NCI-H526 (cell line): ENCODE measurements around the gene EFR3B.
A peak's percentile ranks its signal among the peaks of the same experiment; 100 is the strongest.
"Not testable (repeated sequence)": the region's sequence is repeated elsewhere in the genome, so short reads cannot be mapped to it uniquely, and the experiment has no call there.

Experiments used
- DNase-seq, 2 experiments: peaks; one replicate each; lab custom pipeline; 2025; lab: John Stamatoyannopoulos, UW

EFR3B gene

GRCh38 chr2:25072606-25073005 lies 30.7 kb downstream of the EFR3B start:
- DNase-seq: no peak

DNA sequence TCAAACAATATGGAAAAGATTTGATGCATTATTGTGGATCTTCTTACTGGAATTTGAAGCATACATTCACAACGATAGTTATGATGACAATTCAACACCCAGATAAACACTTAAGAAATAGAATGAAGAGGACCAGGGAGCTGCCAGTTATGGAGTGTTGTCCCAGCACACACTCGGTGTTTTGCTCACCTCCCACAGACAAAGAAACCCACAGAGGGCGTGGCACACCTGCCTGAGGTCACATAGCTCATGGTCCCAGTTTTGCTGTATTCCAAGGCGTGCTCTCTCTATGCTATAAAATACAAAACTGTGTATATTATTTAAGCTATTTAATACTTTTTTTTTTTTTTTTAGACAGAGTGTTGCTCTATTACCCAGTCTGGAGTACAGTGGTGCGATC lies 31.1 kb downstream of the EFR3B start:
- DNase-seq: no peak

DNA sequence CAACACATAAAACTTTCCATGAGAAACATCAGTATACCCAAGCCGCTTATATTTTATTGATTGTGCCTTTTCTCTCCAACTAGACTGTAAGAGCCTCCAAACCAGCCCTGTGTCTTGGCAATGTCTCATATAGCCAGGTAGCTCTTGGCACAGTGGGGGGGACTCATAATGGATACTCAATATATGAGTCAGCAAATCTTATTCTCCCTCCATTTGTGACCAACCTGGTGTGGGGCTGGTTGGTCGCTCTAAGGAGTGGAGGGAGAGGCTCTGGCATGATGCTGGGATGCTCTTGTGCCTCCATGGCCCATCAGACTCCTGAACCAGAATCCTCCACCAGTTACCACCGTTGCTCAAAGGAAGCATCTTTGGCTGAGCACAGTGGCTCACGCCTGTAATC lies 32.0 kb downstream of the EFR3B start:
- DNase-seq: no peak

DNA sequence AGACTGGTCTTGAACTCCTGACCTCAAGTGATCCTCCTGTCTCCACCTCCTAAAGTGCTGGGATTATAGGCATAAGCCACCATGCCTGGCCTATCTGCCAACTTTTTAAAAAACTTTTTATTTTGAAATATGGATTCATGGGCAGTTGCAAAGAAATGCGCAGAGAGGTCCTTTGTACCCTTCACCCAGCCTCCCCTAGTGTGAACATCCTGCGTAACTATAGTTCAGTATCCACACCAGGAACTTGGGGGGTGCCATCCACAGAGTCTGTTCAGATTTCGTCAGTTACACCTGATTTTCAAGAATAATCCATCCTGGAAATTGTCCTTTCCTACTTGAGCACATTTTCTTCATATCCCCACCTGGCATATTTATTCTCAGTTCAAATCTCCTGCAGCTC lies 33.0 kb downstream of the EFR3B start:
- no peak for DNase-seq

GRCh38 chr2:25076749-25077148 lies 34.9 kb downstream of the EFR3B start:
- peak in 1 of 2 experiments; percentile 16 for DNase-seq

DNA sequence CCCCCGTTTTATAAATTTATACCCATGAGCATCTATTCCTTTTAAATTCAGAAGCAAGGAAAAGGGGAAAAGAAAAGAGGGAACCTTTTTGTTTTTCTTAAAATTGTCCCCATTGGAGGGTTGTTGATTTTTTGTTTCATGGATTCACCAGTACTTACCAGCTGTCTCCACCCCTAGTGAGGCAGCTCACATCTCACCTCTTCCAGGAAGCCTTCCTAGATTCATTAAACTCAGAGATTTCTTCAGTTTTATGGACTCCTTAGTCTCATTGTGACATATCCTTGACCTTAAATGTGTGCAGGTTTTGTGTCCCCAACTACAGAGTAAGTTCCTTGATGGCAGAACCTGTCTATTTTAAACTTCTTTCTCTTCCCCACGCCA lies 35.9 kb downstream of the EFR3B start:
- no peak for DNase-seq

GRCh38 chr2:25078170-25079049 lies 36.5 kb downstream of the EFR3B start:
- DNase-seq: peak in 1 of 2 experiments; percentile 7

DNA sequence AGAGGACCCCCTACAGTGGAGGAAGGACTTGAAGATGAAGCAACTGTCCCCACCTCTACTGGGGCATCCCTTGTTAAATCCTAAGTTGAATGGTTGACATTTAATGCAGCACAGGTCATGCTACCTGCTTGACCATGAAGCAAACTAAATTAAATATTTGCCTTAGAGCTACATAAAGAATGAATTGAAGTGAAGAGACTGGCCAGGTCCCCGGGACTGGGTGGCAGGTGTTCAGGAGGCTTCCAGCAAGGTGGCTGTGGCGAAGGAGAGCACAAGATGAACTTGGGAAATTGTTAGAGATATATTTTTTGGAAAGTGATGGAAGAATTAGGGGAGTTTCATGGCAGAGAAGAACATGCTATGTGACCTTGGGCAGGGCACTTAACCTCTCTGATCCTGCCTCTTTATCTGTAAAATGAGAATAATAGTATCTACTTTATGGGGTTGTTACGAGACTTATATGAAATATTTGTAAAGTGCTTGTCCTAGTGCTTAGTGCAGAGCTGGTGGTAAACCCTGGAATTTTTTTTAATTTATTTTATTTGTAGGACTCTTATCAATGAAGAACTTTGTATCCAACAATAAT lies 37.3 kb downstream of the EFR3B start:
- no peak for DNase-seq

DNA sequence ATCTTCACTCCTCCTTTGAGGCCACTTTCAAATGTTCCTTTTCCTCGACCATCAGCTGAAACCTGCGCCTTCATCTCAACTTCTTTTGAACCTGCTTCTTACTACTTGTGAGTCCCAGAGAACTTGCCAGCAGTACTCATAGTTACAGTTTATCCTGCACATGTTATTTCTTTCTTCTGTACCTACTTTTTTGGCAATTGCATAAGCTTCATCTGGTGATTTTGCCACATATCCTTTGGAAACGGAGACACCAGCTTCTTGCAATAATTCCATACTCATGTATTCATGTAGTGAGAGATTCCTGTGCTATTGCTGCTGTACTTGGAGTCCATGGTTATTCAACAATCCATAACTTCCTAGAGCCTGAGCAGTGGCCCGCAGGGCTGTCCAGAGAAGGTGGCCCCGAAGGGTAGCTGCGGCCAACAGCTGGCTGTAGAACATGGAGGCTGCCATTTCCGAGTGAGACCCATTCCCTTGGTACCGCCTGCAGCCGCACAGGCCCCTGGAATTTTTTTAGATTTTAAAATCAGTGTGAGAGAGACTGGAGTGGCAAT lies 39.4 kb downstream of the EFR3B start:
- no peak for DNase-seq

GRCh38 chr2:25082002-25082622 lies 40.2 kb downstream of the EFR3B start:
- no peak for DNase-seq

DNA sequence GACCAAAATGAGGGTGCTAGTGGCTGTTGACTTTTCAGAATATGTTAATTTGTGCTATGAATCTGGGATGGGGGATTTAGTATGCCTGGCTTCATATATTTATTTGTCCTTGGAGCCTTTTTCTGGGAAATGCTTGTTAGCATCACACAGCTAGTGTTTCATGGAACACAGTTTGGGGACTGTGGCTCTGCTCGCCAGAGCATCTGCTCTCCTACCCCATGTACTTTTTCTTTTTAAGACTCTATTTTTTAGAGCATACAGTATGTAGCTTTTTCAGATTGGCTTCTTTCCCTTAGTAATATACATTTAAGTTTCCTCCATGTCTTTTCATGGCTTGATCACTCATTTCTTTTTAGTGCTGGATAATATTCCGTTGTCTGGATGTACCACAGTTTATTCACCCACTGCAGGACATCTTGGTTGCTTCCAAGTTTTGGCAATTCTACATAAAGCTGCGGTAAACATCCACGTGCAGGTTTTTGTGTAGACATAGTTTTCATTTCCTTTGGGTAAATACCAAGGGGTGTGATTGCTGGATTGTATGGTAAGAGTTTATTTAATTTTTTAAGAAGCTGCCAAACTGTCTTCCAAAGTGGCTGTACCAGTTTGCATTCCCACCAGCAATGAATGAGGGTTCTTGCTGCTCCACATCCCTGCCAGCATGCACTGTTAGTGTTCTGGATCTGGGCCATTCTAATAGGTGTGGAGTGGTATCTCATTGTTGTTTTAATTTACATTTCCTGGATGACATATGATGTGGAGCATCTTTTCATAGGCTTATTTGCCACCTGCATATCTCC lies 44.1 kb downstream of the EFR3B start:
- DNase-seq: no peak

- no peak for DNase-seq
Observed at GRCh38 chr2:25088817-25089516, 47.1 kb downstream of the EFR3B start.

- no peak for DNase-seq
Observed at GRCh38 chr2:25089605-25090315, 47.9 kb downstream of the EFR3B start.

GRCh38 chr2:25090801-25091200 lies 48.9 kb downstream of the EFR3B start:
- DNase-seq: no peak

DNA sequence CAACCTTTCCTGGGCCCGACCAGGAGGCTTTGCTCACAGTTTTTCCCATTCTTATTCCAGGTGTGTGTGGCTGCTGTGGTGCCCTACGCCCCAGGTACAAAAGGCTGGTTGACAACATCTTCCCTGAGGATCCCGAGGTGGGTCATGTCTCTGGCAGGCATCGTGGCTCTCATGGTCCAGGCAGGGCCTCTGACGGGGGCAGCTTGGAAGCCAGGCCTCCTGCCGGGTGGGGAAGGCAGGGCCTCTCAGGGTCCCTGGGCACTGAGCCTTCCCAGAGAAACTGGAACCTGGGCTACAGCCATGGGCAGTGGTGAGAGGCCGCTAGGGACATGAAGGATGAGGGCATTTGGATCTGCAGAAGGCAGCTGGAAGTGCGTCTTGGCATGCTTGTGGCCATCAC lies 49.4 kb downstream of the EFR3B start:
- no peak for DNase-seq

DNA sequence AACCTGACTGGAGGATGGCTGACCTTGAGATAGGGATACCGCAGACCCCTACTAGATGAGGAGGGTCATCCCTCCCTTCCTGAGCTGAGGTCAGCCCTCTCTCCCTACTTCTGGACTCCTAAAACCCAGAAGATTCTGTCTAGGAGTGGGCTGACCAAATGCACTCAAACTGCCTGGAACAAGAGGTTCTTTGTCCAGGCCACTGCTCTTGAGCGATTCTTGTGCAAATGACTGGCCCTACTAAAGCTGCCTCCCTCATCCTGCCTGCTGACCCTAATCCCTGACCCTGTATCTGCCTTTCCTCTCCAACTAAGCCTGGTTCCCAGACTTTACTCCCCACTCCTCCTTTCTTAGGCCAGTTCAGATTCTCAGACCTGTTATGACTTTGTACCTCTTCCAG lies 56.2 kb downstream of the EFR3B start:
- no peak for DNase-seq

DNA sequence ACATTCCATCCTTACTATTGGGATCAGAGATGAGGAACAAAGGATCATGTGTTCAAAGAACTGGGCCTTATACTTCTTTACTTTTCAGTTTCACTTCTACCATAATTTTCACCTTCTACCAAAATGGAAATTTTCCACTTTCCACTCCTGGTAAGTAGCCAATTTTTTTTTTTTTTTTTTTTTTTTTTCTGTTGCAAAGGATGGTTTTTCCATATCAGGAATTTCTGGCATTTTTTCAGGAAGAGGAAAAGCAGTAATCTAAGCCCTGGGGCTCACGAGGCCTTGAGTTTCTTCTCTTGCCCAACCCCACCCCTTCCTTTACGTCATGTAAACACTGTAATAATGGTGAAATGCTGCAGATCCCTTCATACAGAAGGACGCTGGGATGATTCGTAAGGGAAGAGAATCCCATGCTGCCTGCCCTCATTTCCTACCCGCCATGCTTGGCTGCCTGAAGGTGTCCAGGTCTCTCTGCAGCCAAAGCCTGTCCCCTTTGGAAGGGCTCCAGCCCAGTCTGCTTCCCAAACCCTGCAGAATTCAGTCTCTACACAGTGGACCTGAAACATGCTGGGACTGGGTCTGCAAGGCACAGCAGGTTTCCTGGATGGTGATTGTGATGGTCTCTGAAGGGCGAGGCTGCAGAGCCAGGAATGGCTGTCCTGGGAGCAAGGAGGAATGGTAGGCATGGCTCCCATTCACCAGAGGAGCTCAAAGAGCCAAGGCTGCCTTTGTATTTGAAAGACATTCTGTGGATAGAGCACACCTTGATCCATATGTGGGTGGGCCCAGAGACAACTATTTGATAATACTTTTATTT lies 57.0 kb downstream of the EFR3B start:
- DNase-seq: no peak

- not testable (repeated sequence) for DNase-seq
Observed at GRCh38 chr2:25102352-25102751, 60.5 kb downstream of the EFR3B start.

DNA sequence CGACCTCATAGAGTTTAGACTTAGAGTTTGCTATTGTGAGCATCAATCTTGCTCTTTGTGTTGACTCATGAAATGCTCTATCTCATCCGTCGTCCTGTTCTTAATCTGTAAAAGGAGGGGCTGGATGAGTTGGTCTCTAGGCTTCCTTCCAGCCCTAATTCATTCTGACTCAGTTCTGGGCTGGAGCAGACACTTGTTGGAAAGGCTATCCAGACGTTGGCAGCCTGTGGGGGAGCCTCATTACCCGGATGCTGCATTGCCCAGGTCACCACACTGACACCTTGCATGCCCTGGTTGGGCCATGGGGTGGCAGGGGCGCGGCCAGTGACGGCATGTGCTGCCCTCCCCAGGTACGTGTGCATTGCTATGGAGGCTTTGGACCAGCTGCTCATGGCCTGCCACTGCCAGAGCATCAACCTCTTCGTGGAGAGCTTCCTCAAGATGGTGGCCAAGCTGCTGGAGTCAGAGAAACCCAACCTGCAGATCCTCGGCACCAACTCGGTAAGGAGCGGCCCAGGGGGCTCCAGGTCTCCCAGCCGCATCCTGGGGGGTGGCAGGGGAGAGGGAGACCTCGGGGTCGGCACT lies 61.5 kb downstream of the EFR3B start:
- DNase-seq: no peak

DNA sequence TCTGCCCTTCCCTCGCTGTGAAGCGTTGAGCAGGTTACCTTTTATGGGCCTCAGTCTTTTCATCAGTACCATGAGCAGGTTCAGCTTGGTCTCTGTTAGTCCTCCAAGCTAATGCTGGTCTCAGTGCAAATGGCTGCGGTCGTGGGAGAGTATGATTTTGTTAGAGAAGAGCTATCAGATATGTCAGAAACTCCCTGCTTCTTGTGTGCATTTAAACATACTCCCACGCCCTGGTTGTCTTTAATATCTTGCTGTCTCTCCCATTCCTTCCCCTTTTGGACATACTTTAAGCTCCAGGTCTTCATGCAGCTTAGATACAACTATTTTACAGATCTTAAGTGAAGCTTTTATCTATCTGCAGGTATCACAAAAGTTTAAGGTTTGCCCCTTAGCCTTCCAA lies 62.9 kb downstream of the EFR3B start:
- no peak for DNase-seq
